ENCODE measurements around the gene TGFB1. TPM values are rescaled to one million over a fixed set of nuclear protein-coding genes. Genes with fewer than 3 reads are reported as not detected.

Gene TGFB1
- total RNA-seq, 1 donor from 2014 or later: 25.7 TPM

- Histone ChIP-seq H3K27me3 (ENCODE audit: control insufficient read depth, insufficient read depth, low read length) (no peaks in the 10 kb centered on the region), H3K4me3 (ENCODE audit: low read depth, low read length) (peak overlapping the region; percentile 53), H3K36me3 (ENCODE audit: control insufficient read depth, insufficient read depth, low read length) (peaks cover 5% of the 10 kb centered on the region)
- no peak for DNase-seq (ENCODE audit: low read depth)
- TF ChIP-seq, protein P1, sequence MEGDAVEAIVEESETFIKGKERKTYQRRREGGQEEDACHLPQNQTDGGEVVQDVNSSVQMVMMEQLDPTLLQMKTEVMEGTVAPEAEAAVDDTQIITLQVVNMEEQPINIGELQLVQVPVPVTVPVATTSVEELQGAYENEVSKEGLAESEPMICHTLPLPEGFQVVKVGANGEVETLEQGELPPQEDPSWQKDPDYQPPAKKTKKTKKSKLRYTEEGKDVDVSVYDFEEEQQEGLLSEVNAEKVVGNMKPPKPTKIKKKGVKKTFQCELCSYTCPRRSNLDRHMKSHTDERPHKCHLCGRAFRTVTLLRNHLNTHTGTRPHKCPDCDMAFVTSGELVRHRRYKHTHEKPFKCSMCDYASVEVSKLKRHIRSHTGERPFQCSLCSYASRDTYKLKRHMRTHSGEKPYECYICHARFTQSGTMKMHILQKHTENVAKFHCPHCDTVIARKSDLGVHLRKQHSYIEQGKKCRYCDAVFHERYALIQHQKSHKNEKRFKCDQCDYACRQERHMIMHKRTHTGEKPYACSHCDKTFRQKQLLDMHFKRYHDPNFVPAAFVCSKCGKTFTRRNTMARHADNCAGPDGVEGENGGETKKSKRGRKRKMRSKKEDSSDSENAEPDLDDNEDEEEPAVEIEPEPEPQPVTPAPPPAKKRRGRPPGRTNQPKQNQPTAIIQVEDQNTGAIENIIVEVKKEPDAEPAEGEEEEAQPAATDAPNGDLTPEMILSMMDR (IDR thresholded peaks at IDR 0.05; ENCODE audit: insufficient read depth, low read length, poor library complexity, severe bottlenecking): no peak
Observed at GRCh38 chr19:41309180-41310032, 44.3 kb downstream of the TGFB1 start.

GRCh38 chr19:41308450-41309179 lies 45.1 kb downstream of the TGFB1 start:
- TF ChIP-seq, protein P1 (IDR thresholded peaks at IDR 0.05; ENCODE audit: insufficient read depth, low read length, poor library complexity, severe bottlenecking): peak; percentile 98
- no peaks in the 10 kb centered on the region for H3K27me3 ChIP-seq (ENCODE audit: control insufficient read depth, insufficient read depth, low read length)
- H3K4me3 ChIP-seq (ENCODE audit: low read depth, low read length): no peak overlapping the region
- DNase-seq (ENCODE audit: low read depth): no peak
- H3K36me3 ChIP-seq (ENCODE audit: control insufficient read depth, insufficient read depth, low read length): peaks cover 5% of the 10 kb centered on the region

GRCh38 chr19:41307954-41308449 lies 45.7 kb downstream of the TGFB1 start:
- DNase-seq (ENCODE audit: low read depth): no peak
- TF ChIP-seq, protein P1 (IDR thresholded peaks at IDR 0.05; ENCODE audit: insufficient read depth, low read length, poor library complexity, severe bottlenecking): no peak
- H3K36me3 ChIP-seq (ENCODE audit: control insufficient read depth, insufficient read depth, low read length): peaks cover 5% of the 10 kb centered on the region
- H3K4me3 ChIP-seq (ENCODE audit: low read depth, low read length): no peak overlapping the region
- no peaks in the 10 kb centered on the region for H3K27me3 ChIP-seq (ENCODE audit: control insufficient read depth, insufficient read depth, low read length)

- Histone ChIP-seq H3K4me3 (ENCODE audit: low read depth, low read length) (no peak overlapping the region), H3K27me3 (ENCODE audit: control insufficient read depth, insufficient read depth, low read length) (no peaks in the 10 kb centered on the region), H3K36me3 (ENCODE audit: control insufficient read depth, insufficient read depth, low read length) (peaks cover 5% of the 10 kb centered on the region)
- no peak for DNase-seq (ENCODE audit: low read depth)
- TF ChIP-seq, protein P1 (IDR thresholded peaks at IDR 0.05; ENCODE audit: insufficient read depth, low read length, poor library complexity, severe bottlenecking): no peak
Observed at GRCh38 chr19:41307090-41307875, 46.4 kb downstream of the TGFB1 start.

DNA sequence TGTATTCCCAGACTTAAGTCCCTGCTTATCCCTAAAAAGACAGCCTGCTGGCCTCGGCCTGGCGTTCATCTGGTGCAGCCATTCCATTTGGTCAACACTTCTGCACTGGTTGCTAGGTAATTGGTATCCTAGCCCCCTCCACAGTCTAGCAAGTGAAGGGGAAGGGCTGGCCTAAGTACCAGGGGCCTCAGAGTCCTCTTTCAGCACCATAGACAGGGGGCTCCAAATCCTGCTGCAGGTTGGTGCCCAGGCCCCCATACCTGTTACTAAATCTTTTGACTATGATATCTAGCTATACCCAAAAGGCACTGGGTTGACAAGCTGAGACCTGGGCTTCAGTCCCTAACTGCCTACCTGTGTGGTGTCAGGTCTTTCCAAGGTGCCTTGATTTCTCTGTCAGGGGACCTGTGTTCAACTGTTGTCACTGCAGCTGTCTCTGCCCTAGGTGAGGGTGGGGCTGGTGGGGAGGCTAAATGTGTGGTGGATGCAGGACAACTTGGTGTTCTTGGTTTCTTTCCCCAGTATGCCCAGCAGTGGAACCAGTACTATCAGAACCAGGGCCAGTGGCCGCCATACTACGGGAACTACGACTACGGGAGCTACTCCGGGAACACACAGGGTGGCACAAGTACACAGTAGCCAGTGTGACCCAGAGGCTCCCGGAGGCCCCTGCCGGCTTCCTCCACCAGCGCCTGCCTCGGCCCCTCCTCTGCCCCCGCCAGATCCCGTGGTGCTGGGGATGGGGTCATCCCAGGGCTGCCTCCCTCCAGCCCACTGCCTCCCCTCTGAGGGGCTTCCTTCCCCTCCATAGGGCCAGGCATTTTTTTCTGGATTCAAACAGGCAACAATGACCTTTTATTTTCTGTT lies 47.6 kb downstream of the TGFB1 start:
- Histone ChIP-seq H3K36me3 (ENCODE audit: control insufficient read depth, insufficient read depth, low read length) (peaks cover 5% of the 10 kb centered on the region), H3K4me3 (ENCODE audit: low read depth, low read length) (no peak overlapping the region), H3K27me3 (ENCODE audit: control insufficient read depth, insufficient read depth, low read length) (no peaks in the 10 kb centered on the region)
- TF ChIP-seq, protein P1 (IDR thresholded peaks at IDR 0.05; ENCODE audit: insufficient read depth, low read length, poor library complexity, severe bottlenecking): no peak
- DNase-seq (ENCODE audit: low read depth): no peak

Data from kidney epithelial cell (primary cell).